ENCODE results near the gene HNF1A.

- TF ChIP-seq CTCF (conservative IDR thresholded peaks at IDR 0.05 in 1 of 2, IDR thresholded peaks at IDR 0.05 in 1 of 2; ENCODE audit: low read depth in 1 of 2, low read length in 2 of 2), result no peak
- no peak for TF ChIP-seq EZH2 (IDR thresholded peaks at IDR 0.05; ENCODE audit: low read length, missing control alignments)
Measured at GRCh38 chr12:121023799-121024198, 45.5 kb downstream of the HNF1A start.

Data from fibroblast of lung (primary cell).